Measurements from ENCODE around the gene SMIM29. TPM values are rescaled to one million over a fixed set of nuclear protein-coding genes. Genes with fewer than 3 reads are reported as not detected.
"Not testable (repeated sequence)": the region's sequence is repeated elsewhere in the genome, so short reads cannot be mapped to it uniquely, and the experiment has no call there.

SMIM29 gene
- total RNA-seq, 4 donors from 2014 or later: 8.2 to 14.9 (median 12.5) TPM

DNA sequence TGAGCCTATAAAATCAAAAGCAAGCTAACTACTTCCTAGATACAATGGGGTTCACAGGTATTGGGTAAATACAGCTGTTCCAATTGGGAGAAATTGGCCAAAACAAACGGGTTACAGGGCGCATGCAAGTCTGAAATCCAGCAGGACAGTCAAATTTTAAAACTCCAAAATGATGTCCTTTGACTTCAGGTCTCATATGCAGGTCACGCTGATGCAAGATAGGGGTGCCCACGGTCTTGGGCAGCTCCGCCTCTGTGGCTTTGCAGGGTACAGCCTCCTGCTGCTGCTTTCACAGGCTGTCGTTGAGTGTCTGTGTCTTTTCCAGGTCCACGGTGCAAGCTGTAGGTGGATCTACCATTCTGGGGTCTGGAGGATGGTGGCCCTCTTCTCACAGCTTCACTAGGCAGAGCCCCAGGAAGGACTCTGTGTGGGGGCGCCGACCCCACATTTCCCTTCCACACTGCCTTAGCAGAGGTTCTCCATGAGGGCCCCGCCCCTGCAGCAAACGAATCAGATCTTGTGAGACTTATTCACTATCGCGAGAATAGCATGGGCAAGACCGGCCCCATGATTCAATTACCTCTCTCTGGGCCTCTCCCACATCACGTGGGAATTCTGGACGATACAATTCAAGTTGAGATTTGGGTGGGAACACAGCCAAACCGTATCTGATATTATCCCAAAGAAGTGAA lies 11.9 kb upstream of the SMIM29 start:
- TF ChIP-seq POLR2AphosphoS5 (IDR thresholded peaks at IDR 0.05): no peak
- TF ChIP-seq POLR2A (IDR thresholded peaks at IDR 0.05): no peak
- no peak for TF ChIP-seq EP300 (IDR thresholded peaks at IDR 0.05; ENCODE audit: low read depth)
- TF ChIP-seq, protein P1, sequence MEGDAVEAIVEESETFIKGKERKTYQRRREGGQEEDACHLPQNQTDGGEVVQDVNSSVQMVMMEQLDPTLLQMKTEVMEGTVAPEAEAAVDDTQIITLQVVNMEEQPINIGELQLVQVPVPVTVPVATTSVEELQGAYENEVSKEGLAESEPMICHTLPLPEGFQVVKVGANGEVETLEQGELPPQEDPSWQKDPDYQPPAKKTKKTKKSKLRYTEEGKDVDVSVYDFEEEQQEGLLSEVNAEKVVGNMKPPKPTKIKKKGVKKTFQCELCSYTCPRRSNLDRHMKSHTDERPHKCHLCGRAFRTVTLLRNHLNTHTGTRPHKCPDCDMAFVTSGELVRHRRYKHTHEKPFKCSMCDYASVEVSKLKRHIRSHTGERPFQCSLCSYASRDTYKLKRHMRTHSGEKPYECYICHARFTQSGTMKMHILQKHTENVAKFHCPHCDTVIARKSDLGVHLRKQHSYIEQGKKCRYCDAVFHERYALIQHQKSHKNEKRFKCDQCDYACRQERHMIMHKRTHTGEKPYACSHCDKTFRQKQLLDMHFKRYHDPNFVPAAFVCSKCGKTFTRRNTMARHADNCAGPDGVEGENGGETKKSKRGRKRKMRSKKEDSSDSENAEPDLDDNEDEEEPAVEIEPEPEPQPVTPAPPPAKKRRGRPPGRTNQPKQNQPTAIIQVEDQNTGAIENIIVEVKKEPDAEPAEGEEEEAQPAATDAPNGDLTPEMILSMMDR (IDR thresholded peaks at IDR 0.05): no peak
- no peaks in the 10 kb centered on the region for H3K27me3 ChIP-seq
- in situ Hi-C loops (cut with MboI; ENCODE audit: low pct_ligation_motif_present in 1 of 4, low pct_unique_long_range_greater_than_20kb in 1 of 4, low sequenced_read_pairs in 3 of 4) (loop anchor here in 1 of 4 donors (25.0 kb wide), 1 partner anchor 127 kb away; the partner anchor contains the start of gene NUDT3), intact Hi-C loops (cut with DNase I; ENCODE audit: low total_unique reads) (no loop called here)
- H3K9me3 ChIP-seq: peaks cover 0 to 8% of the 10 kb centered on the region in 2 donors
- WGBS, 2 donors (ENCODE audit: low coverage in 1 of 2): 71 to 79% methylated on average over 8 to 17 of the region's 17 CpGs
- H3K4me3 ChIP-seq: no peak overlapping the region
- H3K4me1 ChIP-seq: no peaks in the 10 kb centered on the region
- no peak overlapping the region for H3K27ac ChIP-seq
- DNase-seq: no peak
- H3K36me3 ChIP-seq: no peaks in the 10 kb centered on the region

DNA sequence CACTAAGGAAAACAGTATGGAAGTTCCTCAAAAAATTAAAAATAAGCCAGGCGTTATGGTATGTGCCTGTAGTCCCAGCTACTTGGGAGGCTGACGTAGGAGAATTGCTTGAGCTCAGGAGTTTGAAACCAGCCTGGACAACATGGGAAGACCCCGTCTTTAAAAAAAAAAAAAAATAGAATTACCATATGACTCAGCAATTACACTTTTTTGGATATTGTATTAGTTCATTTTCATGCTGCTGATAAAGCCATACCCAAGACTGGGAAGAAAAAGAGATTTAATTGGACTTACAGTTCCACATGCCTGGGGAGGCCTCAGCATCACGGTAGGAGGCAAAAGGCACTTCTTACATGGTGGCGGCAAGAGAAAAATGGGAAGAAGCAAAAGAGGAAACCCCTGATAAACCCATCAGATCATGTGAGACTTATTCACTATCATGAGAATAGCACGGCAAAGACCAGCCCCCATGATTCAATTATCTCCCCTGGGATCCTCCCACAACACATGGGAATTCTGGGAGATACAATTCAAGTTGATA lies 10.8 kb upstream of the SMIM29 start:
- Histone ChIP-seq H3K4me3 (no peak overlapping the region), H3K27me3 (no peaks in the 10 kb centered on the region), H3K4me1 (no peaks in the 10 kb centered on the region), H3K9me3 (peaks cover 0 to 8% of the 10 kb centered on the region in 2 donors), H3K27ac (no peak overlapping the region), H3K36me3 (no peaks in the 10 kb centered on the region)
- 87 to 94% methylated on average over 5 to 6 of the region's 6 CpGs for WGBS, 2 donors (ENCODE audit: low coverage in 1 of 2)
- intact Hi-C loops (cut with DNase I; ENCODE audit: low total_unique reads): no loop called here
- no peak for DNase-seq
- in situ Hi-C loops (cut with MboI; ENCODE audit: low pct_ligation_motif_present in 1 of 4, low pct_unique_long_range_greater_than_20kb in 1 of 4, low sequenced_read_pairs in 3 of 4): loop anchor here in 2 of 4 donors (10.0 to 25.0 kb wide), 2 partner anchors 128 to 145 kb away; partner anchors contain the start of gene NUDT3 (in 1 of the 2)
- TF ChIP-seq EP300 (IDR thresholded peaks at IDR 0.05; ENCODE audit: low read depth) (no peak), POLR2A (IDR thresholded peaks at IDR 0.05) (no peak), POLR2AphosphoS5 (IDR thresholded peaks at IDR 0.05) (no peak)
- TF ChIP-seq, protein P1 (IDR thresholded peaks at IDR 0.05): no peak

DNA sequence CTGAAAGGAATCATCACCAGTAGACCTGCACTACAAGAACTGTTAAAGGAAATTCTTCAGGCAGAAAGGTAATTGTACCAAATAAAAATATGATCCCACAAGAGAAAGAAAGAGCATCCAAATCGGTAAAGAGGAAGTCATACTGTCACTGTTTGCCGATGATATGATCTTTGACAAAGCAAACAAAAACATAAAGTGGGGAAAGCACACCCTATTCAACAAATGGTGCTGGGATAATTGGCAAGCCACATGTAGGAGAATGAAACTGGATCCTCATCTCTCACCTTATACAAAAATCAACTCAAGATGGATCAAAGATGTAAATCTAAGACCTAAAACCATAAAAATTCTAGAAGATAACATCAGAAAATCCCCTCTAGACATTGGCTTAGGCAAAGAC lies 3.6 kb upstream of the SMIM29 start:
- DNase-seq; H3K27ac ChIP-seq; H3K36me3 ChIP-seq; H3K4me3 ChIP-seq; intact Hi-C loops (cut with DNase I; ENCODE audit: low total_unique reads); H3K27me3 ChIP-seq; H3K9me3 ChIP-seq: not testable (repeated sequence)
- 27 to 35% methylated on average over 2 of the region's 2 CpGs for WGBS, 2 donors (ENCODE audit: low coverage in 1 of 2)
- in situ Hi-C loops (cut with MboI; ENCODE audit: low pct_ligation_motif_present in 1 of 4, low pct_unique_long_range_greater_than_20kb in 1 of 4, low sequenced_read_pairs in 3 of 4): loop anchor here in 2 of 4 donors (10.0 to 25.0 kb wide), 2 partner anchors 135 to 152 kb away; partner anchors contain the start of gene NUDT3 (in 1 of the 2)
- peaks cover 0 to 15% (median 7%) of the 10 kb centered on the region in 4 donors for H3K4me1 ChIP-seq

DNA sequence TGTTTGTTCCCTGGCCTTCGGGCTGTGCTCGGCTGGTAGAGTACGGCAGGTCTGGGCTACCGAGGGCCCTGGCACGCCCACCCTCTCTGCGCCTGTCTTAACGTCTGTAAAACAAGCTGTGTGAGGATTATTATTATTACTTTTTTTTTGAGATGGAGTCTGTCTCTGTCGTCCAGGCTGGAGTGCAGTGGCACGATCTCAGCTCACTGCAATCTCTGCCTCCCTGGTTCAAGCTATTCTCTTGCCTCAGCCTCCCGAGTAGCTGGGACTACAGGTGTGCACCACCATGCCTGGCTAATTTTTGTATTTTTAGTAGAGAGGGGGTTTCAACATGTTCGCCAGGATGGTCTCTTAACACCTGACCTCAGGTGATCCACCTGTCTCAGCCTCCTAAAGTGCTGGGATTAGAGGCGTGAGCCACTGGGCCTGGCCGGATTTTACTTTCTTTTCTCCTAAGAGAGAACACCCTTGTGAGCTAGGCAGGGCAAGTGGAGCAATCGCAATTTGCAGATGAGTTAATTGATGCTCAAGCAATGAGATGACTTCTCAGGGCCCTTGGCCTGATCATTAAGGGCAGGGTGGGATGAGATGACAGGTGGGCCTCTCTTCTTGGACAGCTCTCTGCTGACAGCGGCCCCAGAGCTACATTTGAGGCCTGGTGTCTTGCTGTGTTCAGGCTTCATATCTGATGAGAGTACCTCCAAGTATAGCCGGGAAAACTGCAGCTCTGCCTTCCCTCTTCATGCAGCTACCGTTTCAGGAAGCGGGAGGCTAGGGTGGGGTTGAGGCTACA lies 859 bp upstream of the SMIM29 start:
- Histone ChIP-seq H3K9me3 (no peaks in the 10 kb centered on the region), H3K36me3 (no peaks in the 10 kb centered on the region), H3K4me1 (peaks cover 2 to 19% (median 11%) of the 10 kb centered on the region in 4 donors), H3K4me3 (peak overlapping the region; percentile 62 to 76 (median 68)), H3K27ac (peak overlapping the region; percentile 87 to 91 (median 88)), H3K27me3 (no peaks in the 10 kb centered on the region)
- in situ Hi-C loops (cut with MboI; ENCODE audit: low pct_ligation_motif_present in 1 of 4, low pct_unique_long_range_greater_than_20kb in 1 of 4, low sequenced_read_pairs in 3 of 4) (loop anchor here in 3 of 4 donors (10.0 to 25.0 kb wide), 3 partner anchors 138 to 165 kb away; partner anchors contain the start of gene NUDT3 (in 1 of the 3)), intact Hi-C loops (cut with DNase I; ENCODE audit: low total_unique reads) (loop anchor here (5.0 to 10.0 kb wide), 2 partner anchors 143 to 165 kb away; partner anchors contain the start of gene NUDT3)
- TF ChIP-seq POLR2A (IDR thresholded peaks at IDR 0.05): no peak
- TF ChIP-seq, protein P1 (IDR thresholded peaks at IDR 0.05): no peak
- TF ChIP-seq POLR2AphosphoS5 (IDR thresholded peaks at IDR 0.05): no peak
- no peak for TF ChIP-seq EP300 (IDR thresholded peaks at IDR 0.05; ENCODE audit: low read depth)
- DNase-seq: no peak
- 43 to 49% methylated on average over 4 to 18 of the region's 18 CpGs for WGBS, 2 donors (ENCODE audit: low coverage in 1 of 2)

Measured in transverse colon (tissue), 4 donors.